Stimulated activated CD4-positive, alpha-beta T cell treated with anti-CD3 and anti-CD28 coated beads, TNF-alpha, amount 100 ng/mL, for 24 hours (primary cell): ENCODE data around the gene CNTNAP5.

Experiments used
- DNase-seq, 3 experiments: peaks; one replicate each; pipeline ENCODE4 v3.0.0-alpha.2; 2020; ENCODE audit warnings: low read depth in 3 of 3

CNTNAP5 gene

GRCh38 chr2:124153713-124154112 lies 128.6 kb downstream of the CNTNAP5 start:
- DNase-seq = no peak

GRCh38 chr2:124159166-124159565 lies 134.1 kb downstream of the CNTNAP5 start:
- no peak for DNase-seq

DNA sequence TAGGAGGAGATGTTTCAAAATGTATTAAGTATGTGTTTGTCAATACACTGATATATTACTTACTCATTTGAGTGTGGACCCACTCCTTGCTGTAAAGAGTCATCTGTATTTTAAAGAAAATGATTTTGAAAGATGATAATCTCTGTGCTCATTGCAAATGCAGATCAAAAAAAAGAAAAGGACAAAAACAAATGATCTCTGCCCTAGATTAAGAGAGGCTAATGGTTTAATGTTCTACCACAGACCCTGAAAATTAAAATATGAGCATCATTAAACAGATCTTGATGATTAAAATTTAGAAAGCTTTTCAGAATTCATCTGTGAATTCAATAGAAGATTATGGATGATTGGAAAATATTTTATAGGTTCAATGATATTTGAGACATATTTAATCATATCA lies 136.5 kb downstream of the CNTNAP5 start:
- DNase-seq = no peak

DNA sequence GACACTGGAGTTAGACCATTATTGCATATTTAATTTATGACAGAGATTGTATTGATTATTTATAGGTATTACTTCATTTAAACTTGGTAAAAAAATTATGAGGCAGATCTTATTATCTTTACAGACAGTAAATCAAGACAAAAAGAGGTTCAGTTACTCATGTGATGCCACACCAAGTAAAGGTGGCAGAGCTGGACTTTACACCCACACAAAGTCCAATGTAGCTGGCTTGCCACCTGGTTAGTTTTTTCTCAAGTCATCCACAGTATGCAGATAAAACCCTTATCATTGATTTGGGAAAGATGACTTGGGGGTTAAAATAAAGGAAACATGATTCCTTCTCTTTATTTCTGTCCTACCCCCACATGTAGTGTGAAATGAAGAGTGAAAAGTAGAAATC lies 137.2 kb downstream of the CNTNAP5 start:
- no peak for DNase-seq

GRCh38 chr2:124163840-124164239 lies 138.8 kb downstream of the CNTNAP5 start:
- no peak for DNase-seq

- DNase-seq = no peak
These were observed 140.6 kb downstream of the CNTNAP5 start for GRCh38 chr2:124165698-124166097.

DNA sequence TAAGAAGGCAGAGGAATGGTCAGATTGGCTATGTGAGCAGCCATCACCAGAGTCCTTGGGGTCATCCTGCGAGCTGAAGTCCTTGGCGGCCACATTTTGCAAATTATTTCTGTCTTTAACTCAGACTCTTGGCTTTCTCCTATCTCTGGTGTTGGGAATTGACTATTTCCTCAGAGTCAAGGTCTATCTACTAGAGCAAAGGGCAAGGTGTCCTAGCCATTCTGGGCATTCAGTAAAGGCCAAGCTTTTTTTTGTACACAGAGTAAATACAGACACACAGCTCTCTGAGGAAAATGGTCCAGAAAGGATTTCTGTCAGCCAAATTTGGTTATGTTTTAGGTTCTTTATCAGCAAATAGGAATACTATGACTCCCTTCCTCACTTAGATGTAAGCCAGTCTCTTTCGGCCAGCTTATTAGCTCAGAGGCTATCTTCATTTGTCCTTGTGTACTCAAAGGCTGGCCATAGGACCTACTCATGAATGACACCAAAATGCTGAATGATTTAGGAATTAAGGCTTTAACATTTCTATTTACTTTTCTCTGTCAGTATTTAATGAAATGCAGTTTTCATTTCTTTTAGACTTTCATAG lies 146.5 kb downstream of the CNTNAP5 start:
- no peak for DNase-seq

- no peak for DNase-seq
These were observed 153.6 kb downstream of the CNTNAP5 start for GRCh38 chr2:124178719-124179118.

DNA sequence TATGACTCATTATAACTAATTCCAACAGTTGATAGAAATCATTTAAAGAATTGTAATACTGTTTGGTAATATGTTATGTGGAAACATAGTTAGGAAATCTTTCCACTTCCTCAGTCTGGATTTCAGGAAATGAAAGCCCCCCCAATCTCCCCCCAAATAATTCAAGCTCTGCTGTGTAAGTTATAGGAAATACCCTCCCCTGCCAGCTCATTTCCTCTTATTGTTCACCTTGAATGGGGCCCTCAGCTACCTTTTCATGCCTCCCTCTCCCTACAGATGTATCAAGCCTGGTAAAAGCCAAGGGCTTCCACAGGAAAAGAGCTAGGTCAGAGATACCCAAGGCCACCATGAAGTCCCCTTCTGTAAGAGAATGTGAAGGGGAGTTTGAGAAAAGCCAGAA lies 155.5 kb downstream of the CNTNAP5 start:
- no peak for DNase-seq

DNA sequence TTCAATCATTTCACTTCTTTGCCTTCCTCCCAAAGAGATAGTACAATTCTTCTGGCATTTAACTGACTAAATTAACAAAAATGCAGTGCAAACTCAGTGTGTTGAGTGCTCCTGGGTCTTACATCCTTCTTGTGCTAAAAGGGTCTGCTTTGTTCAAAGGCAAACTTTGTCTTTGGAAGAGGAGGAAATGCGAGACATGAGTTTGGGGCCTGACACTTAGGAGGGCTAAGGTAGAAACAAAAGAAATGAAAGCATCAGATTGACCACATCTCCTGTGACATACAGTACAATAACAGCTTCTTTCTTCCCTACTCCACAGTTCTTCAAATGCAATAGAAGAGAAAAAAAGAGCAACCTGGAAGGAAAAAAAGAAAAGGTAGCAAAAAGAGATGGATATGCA lies 161.7 kb downstream of the CNTNAP5 start:
- no peak for DNase-seq

DNA sequence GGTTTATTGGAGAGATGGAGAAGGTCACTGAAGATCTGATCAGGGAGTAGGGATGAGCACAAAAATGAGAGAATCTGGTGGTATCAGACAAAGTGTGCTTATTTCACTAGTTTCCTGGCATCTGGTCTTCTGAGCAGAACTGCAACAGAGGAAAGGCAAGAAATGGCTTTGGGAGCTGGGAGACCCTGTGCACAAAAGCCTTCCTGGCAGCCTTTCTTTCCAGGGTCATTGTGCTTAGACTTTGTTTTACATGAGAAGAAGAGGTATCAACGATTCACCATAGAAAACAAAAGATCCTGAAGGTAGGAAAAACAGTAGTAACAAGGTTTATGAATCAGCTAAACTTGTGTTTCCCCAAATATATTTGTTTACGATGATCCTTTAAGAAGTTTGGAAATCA lies 162.9 kb downstream of the CNTNAP5 start:
- no peak for DNase-seq

DNA sequence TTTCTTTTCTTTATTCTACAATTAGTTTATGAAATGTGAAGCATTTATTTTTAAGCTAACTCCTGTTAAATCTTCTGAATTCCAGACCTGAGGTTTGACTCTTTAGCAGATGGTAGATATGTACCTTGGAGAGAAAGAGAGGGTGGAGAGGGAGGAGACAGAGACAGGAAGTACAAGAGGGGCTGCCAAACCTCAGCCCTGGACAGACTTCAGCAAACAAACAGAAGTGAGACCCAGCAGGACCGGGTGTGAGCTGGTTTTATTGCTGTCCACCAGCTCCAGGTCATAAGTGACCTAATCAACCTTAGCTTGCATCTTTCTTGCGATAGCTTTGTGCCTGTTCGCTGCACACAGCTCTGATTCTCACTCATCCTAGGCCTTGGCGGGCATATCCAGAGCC lies 168.6 kb downstream of the CNTNAP5 start:
- no peak for DNase-seq

DNA sequence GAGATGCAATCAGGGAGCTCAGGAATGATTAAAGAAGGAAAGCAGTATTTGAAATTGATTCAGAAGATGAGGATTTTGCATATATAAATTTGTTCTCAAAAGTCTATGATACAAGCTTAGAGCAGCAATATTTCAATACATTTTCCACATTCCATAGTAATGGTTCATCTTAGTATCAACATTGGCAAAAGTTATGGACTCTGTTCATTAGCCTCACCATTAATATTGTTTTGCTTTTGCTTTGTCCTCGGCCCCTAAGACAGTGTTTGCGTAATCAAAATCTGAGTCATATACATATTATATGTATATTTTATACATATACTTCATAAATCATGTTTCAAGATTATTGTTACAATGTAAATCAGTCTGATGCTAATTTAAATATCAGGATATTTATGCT lies 176.6 kb downstream of the CNTNAP5 start:
- DNase-seq = no peak

- DNase-seq = no peak
These were observed 184.4 kb downstream of the CNTNAP5 start for GRCh38 chr2:124209441-124209840.

GRCh38 chr2:124211461-124211860 lies 186.4 kb downstream of the CNTNAP5 start:
- DNase-seq = no peak

GRCh38 chr2:124213977-124214587 lies 189.0 kb downstream of the CNTNAP5 start:
- DNase-seq = no peak

DNA sequence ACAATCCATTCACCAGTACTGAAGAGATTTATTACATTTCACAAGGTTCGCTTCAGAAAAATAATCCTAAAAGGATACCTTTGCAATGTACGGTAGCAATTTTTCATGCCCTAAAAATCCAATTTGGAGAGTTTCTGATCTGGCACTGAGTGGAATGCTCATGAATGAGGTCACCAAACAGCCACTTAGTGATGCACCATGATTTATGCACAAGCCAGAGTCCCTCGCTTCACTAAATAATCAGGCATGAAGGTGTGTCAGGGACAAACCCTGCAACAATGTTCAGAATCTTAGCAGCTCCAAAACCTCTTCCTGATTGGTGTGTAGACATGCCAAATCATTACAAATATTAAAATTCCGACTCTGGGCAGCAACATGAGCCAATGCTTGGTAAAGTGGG lies 221.1 kb downstream of the CNTNAP5 start:
- no peak for DNase-seq

DNA sequence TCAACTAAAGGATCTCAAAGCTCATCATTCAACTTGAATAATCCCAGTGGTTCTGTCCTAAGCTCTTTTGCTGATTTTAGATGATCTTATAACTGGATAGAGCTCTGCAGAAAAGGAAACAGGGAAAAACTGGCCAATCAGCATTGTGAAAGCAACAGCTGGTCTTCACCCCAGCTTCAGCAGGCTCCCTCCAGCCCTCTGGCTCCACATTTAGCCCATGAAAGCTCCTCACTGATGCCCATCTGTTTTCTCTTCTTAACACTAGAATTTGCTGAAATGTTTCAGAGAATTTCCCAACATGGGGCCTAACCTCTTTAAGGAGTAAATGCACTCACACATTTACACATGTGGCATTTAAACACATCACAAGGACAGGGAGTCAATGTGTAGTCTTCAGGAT lies 223.3 kb downstream of the CNTNAP5 start:
- no peak for DNase-seq

- no peak for DNase-seq
These were observed 225.3 kb downstream of the CNTNAP5 start for GRCh38 chr2:124250433-124250832.

- DNase-seq = no peak
These were observed 229.5 kb downstream of the CNTNAP5 start for GRCh38 chr2:124254621-124255020.

DNA sequence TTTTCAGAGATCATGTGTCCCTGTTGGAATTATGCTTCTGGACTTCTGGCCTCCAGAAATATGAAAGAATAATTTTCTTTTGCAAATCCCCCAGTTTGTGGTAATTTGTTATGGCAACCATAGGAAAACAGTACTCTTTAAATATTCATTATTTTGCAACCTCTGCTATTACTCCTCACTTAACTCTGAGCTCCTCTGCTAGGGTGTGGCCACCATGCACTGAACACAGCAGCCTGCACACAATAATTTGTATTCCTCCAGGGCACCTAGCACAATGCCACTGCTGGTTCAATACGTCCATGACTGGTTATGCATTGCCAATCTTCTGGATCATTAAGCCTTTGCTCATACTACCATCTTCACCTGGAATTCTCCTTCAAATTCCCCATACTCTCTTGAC lies 232.0 kb downstream of the CNTNAP5 start:
- DNase-seq = no peak

DNA sequence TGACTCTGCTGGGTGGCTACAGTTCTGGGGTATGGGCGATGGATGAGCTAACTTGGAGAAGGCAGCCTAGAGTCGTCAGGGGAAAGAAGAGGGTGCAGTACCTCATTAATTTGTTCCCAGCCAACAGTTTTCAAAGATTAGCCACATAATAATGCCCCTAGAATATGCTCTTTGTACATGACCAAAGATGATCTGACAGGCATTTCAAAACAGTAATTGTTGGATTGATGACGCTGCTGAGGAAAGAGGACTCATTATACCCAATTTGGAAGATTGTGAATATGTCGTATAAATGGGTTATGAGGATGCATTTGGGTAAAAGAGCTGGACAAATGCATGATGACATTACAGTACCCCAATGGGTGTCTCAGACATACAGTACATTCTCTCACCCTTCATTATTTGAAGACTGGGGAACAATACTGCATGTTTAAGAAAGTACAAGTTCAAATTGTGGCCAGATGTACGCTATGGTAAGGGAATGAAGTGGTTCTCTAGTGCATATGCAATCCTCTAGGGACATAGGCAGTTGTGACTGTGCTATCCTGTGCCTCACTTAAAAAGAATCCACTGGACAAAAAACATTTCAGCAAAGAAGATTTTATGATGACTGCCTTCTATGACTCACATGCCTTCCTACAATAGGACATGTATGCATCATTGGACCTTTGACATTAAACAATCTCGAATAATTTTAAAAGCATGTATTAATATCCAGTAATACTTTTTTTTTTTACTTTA lies 233.2 kb downstream of the CNTNAP5 start:
- no peak for DNase-seq

- no peak for DNase-seq
These were observed 236.4 kb downstream of the CNTNAP5 start for GRCh38 chr2:124261456-124261855.
